HepG2 (cell line): Measurements from ENCODE around the gene GPR183. TPM values are rescaled to one million over a fixed set of nuclear protein-coding genes. Genes with fewer than 3 reads are reported as not detected.

ENCODE experiments used
- ATAC-seq: fragments of 200-7000 bp; cut with Tn5 transposase; 3 replicates; pipeline ENCODE4 v1.9.1; 2020; ENCODE audit warnings: mild to moderate bottlenecking, moderate library complexity
- BruUV-seq: library from RNA; stranded (reverse); fragments of 400-500 nt; replicated peaks from 2 replicates; lab custom pipeline; 2021; lab: Mats Ljungman, UMichigan
- CTCF ChIA-PET: fragments of 300-600 bp; formaldehyde crosslinking; extraction: SDS; loops from one replicate; lab custom pipeline; 2021; ENCODE audit warnings: low total read pairs, inconsistent platforms, low intra/inter-chr PET ratio; lab: Yijun Ruan, JAX
- POLR2A ChIA-PET: fragments of 350-600 bp; sonication (Branson Sonifier 250); formaldehyde crosslinking; loops from one replicate; lab custom pipeline; 2020; ENCODE audit warnings: antibody characterized with exemption, inconsistent platforms; lab: Yijun Ruan, JAX
- DNase-seq: peaks from one replicate; pipeline ENCODE4 v3.0.0-alpha.2; 2015; ENCODE audit warnings: low spot score
- FAIRE-seq: peaks from 3 replicates; lab custom pipeline; 2011; peaks lifted over from hg19 to GRCh38; lab: Jason Lieb, UNC
- H2AFZ ChIP-seq: one replicate; pipeline ENCODE4 v1.6.1; 2011; ENCODE audit warnings: low read length, inconsistent platforms
- H3K27ac ChIP-seq: fragments of 300-600 bp; 3 replicates; pipeline ENCODE4 v1.8.0; 2011; ENCODE audit warnings: mixed run types, mild to moderate bottlenecking, mixed read lengths, low read length, inconsistent platforms; ENCODE audit not compliant: insufficient read depth; ENCODE audit errors: extremely low read length
- H3K27me3 ChIP-seq, 2 experiments: fragments of 200-600 bp in 1 of 2; 2 replicates in 1 of 2; 3 replicates in 1 of 2; pipeline versions ENCODE4 v1.6.0 to v1.8.0; 2011; ENCODE audit warnings: low read length in 2 of 2, mild to moderate bottlenecking in 2 of 2, moderate library complexity in 2 of 2, inconsistent platforms in 1 of 2; ENCODE audit not compliant: insufficient read depth in 2 of 2, control insufficient read depth in 1 of 2
- H3K36me3 ChIP-seq, 2 experiments: fragments of 200-600 bp in 1 of 2; replicated peaks in 1 of 2; 2 replicates in 1 of 2; 3 replicates in 1 of 2; pipeline versions ENCODE4 v1.5.1 to v1.8.0; 2011; ENCODE audit warnings: low read length in 2 of 2, inconsistent platforms in 1 of 2; ENCODE audit not compliant: insufficient read depth in 2 of 2, control insufficient read depth in 1 of 2
- H3K4me1 ChIP-seq: 2 replicates; pipeline ENCODE4 v1.5.1; 2012; ENCODE audit warnings: low read length, inconsistent platforms; ENCODE audit not compliant: insufficient read depth
- H3K4me2 ChIP-seq: 2 replicates; pipeline ENCODE4 v1.6.0; 2011; ENCODE audit warnings: low read depth, low read length, inconsistent platforms
- H3K4me3 ChIP-seq, 3 experiments: fragments of 200-600 bp in 1 of 3; sonication (generic), shearing (Covaris generic) in 1 of 3; replicated peaks in 1 of 3; 2 replicates each; pipeline ENCODE4 v1.5.1; 2011 to 2016; ENCODE audit warnings: low read length in 3 of 3, inconsistent platforms in 2 of 3, low read depth in 2 of 3, mild to moderate bottlenecking in 2 of 3, control low read depth in 1 of 3, mixed read lengths in 1 of 3; ENCODE audit not compliant: insufficient read depth in 1 of 3
- H3K79me2 ChIP-seq: one replicate; pipeline ENCODE4 v1.6.1; 2011; ENCODE audit warnings: low read length, inconsistent platforms; ENCODE audit not compliant: insufficient read depth
- H3K9ac ChIP-seq: 2 replicates; pipeline ENCODE4 v1.6.0; 2011; ENCODE audit warnings: mild to moderate bottlenecking, low read depth, low read length, inconsistent platforms; ENCODE audit not compliant: insufficient read depth
- H3K9me3 ChIP-seq: 2 replicates; pipeline ENCODE4 v1.5.1; 2012; ENCODE audit warnings: mild to moderate bottlenecking, low read length
- H4K20me1 ChIP-seq: 2 replicates; pipeline ENCODE4 v1.6.0; 2011; ENCODE audit warnings: inconsistent platforms, mild to moderate bottlenecking, low read length, moderate library complexity; ENCODE audit not compliant: insufficient read depth
- BCL6 ChIP-seq: IDR thresholded peaks from 2 replicates; pipeline ENCODE4 v1.6.1; 2016; ENCODE audit warnings: missing genetic modification reagents, missing compliant biosample characterization
- E2F1 ChIP-seq: sonication (generic); formaldehyde crosslinking; IDR thresholded peaks from 2 replicates; pipeline ENCODE4 v1.5.0; 2020; ENCODE audit warnings: missing genetic modification reagents
- ELF1 ChIP-seq: sonication (generic); formaldehyde crosslinking; IDR thresholded peaks from 2 replicates; pipeline ENCODE4 v1.4.0; 2020; ENCODE audit warnings: missing genetic modification reagents
- KIAA2018 ChIP-seq: sonication (generic); formaldehyde crosslinking; IDR thresholded peaks from 2 replicates; pipeline ENCODE4 v1.5.0; 2020; ENCODE audit warnings: mild to moderate bottlenecking, missing genetic modification reagents, borderline replicate concordance
- MEIS1 ChIP-seq: sonication (generic); formaldehyde crosslinking; IDR thresholded peaks from 2 replicates; pipeline ENCODE4 v1.9.0; 2021; ENCODE audit warnings: mild to moderate bottlenecking, missing genetic modification reagents, moderate library complexity, borderline replicate concordance
- PCBP1 ChIP-seq: fragments of 200-400 bp; formaldehyde crosslinking; IDR thresholded peaks from 2 replicates; pipeline ENCODE4 v1.6.1; 2017; ENCODE audit warnings: mild to moderate bottlenecking, low read depth, low read length, borderline replicate concordance
- PREB ChIP-seq: sonication (generic); formaldehyde crosslinking; IDR thresholded peaks from 2 replicates; pipeline ENCODE4 v1.4.0; 2020; ENCODE audit warnings: missing genetic modification reagents
- ZFP41 ChIP-seq: sonication (generic); formaldehyde crosslinking; IDR thresholded peaks from 2 replicates; pipeline ENCODE4 v1.4.0; 2020; ENCODE audit warnings: mild to moderate bottlenecking, missing genetic modification reagents, borderline replicate concordance
- ZNF207 ChIP-seq: fragments of 450-650 bp; IDR thresholded peaks from 2 replicates; pipeline ENCODE4 v1.6.1; 2016; ENCODE audit warnings: antibody characterized with exemption, borderline replicate concordance
- WGBS: methylation state at CpG from one replicate; pipeline ENCODE4 v1.1.6; 2017; ENCODE audit warnings: low lambda C conversion rate; 5-methylcytosine and 5-hydroxymethylcytosine counted together
- in situ Hi-C: cut with HindIII; loops from 2 replicates; pipeline ENCODE4 v1.10.0; 2017; ENCODE audit warnings: low pct_unique_long_range_greater_than_20kb; ENCODE audit not compliant: extremely low pct_ligation_motif_present
- intact Hi-C: fragments of 100-400 bp; cut with micrococcal nuclease; formaldehyde crosslinking; loops from one replicate; pipeline ENCODE4 v1.10.0; 2022; ENCODE audit not compliant: unreplicated experiment
- polyA plus RNA-seq, 8 experiments: library from polyadenylated mRNA; depleted of rRNA in 3 of 8; stranded (reverse) in 7 of 8; unstranded in 1 of 8; fragments of >200 nt; fragmentation: Illumina TruSeq in 4 of 8; extraction: Trizol in 4 of 8; gene quantifications; 2 replicates each; pipeline versions ENCODE4 v1.2.1 to v1.2.3, GENCODE V29; 2011 to 2016; ENCODE audit warnings: low read depth in 4 of 8, missing spikeins in 1 of 8, mixed read lengths in 1 of 8; ENCODE audit not compliant: insufficient read depth in 1 of 8
- total RNA-seq, 5 experiments: library from RNA; depleted of rRNA; stranded (reverse); fragments of >200 nt; fragmentation: Illumina TruSeq; extraction: Trizol; gene quantifications; 2 replicates each; pipeline ENCODE4 v1.2.3, GENCODE V29; 2016; ENCODE audit warnings: low read depth in 1 of 5

Gene GPR183
- total and polyA plus RNA-seq, 2 of the 13 experiments (the other 11 are each of a cell fraction or from before 2014, with no cell fraction given): not detected

- ChIA-PET POLR2A (no interaction called here), CTCF (no interaction called here)
- Histone ChIP-seq H3K4me2 (no peak within 1 kb of the TSS), H3K27ac (no peak within 1 kb of the TSS), H3K4me1 (peaks cover 30% of the 10 kb centered on the region), H3K4me3 (no peak within 1 kb of the TSS), H3K27me3 (no peaks in the 10 kb centered on the region), H2AFZ (no peak within 1 kb of the TSS), H3K9me3 (no peaks in the 10 kb centered on the region), H4K20me1 (peaks cover 3% of the 10 kb centered on the region; the same call in 1 of the 2 replicates), H3K9ac (no peak within 1 kb of the TSS), H3K79me2 (no peaks in the 10 kb centered on the region), H3K36me3 (peaks cover 6 to 12% of the 10 kb centered on the region in 2 experiments; a peak in 4 of 5 replicates)
- WGBS: 97% methylated on average over 4 of the region's 4 CpGs
- DNase-seq (no peak), ATAC-seq (no peak), FAIRE-seq (no peak)
- intact Hi-C loops (no loop called here), in situ Hi-C loops (no loop called here)
- no TSS peak for BruUV-seq
- no peak for TF ChIP-seq PCBP1
- no peak for TF ChIP-seq ZFP41
- TF ChIP-seq KIAA2018 (CRISPR knock-in tag): no peak
- no peak for TF ChIP-seq MEIS1 (CRISPR knock-in tag)
- no peak for TF ChIP-seq BCL6 (CRISPR knock-in tag)
- TF ChIP-seq ELF1 (CRISPR knock-in tag): no peak
- TF ChIP-seq ZNF207: no peak
- TF ChIP-seq E2F1 (CRISPR knock-in tag): no peak
- TF ChIP-seq PREB (CRISPR knock-in tag): no peak
Measured at GRCh38 chr13:99258210-99258860, 48.9 kb downstream of the GPR183 start, which contains the start of gene GPR18. Gene GPR18 (minus strand): TSS chr13:99258379. CDS start chr13:99255872, 2,507 bp downstream.
